ENCODE data around the gene PLXND1.
A peak's percentile ranks its signal among the peaks of the same experiment; 100 is the strongest.
"Not testable (repeated sequence)": the region's sequence is repeated elsewhere in the genome, so short reads cannot be mapped to it uniquely, and the experiment has no call there.

PLXND1 gene

DNA sequence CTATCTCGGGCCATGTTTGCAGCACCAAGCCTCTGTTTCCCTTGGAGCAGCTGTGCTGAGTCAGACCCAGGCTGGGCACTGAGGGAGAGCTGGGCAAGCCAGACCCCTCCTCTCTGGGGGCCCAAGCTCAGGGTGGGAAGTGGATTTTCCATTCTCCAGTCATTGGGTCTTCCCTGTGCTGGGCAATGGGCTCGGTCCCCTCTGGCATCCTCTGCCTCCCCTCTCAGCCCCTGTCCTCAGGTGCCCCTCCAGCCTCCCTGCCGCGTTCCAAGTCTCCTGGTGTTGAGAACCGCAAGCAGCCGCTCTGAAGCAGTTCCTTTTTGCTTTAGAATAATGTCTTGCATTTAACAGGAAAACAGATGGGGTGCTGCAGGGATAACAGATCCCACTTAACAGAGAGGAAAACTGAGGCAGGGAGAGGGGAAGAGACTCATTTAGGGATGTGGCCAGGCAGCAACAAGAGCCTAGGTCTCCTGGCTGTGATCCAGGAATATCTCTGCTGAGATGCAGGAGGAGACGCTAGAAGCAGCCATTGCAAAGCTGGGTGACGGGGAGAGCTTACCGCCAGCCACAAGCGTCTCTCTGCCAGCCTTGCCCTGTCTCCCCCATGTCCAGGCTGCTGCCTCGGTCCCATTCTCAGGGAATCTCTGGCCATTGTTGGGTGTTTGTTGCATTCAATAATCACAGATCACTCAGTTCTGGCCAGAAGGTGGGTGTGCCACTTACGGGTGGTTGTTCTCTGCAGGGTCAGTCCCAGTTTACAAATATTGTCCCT is 76.9 kb downstream of the PLXND1 start:
- DNase-seq (ENCODE audit: low spot score), result no peak
- no peak for FAIRE-seq

- FAIRE-seq, result no peak
Measured at GRCh38 chr3:129528589-129529100, 77.8 kb downstream of the PLXND1 start, which contains the start of gene RHO. RHO (plus strand) TSS chr3:129528639; CDS start chr3:129528734, 95 bp downstream.

DNA sequence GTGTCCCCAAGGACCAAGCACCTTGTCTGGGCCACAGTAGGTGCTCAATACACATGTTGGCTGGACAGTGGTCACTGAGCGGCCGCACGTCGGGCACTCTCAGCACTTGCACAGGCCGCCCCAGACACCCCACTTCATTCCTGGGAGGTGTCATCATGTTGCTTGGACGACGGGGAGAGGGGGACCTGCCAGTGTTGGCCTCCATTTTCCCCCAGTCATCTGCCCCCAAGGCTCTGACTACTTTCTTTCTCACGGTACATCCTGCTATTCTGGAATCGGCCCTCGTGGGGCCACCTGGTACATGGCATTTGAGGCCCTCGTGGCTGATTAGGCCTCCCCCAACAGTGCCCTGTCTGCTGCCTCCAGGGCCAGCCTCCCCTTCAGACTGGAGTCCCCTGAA is 79.2 kb downstream of the PLXND1 start:
- DNase-seq (ENCODE audit: low spot score), result no peak
- no peak for FAIRE-seq

More at GRCh38 chr3:129528589-129529100, 77.8 kb downstream of the PLXND1 start, which contains the start of gene RHO:
- DNase-seq (ENCODE audit: low spot score), result no peak

DNA sequence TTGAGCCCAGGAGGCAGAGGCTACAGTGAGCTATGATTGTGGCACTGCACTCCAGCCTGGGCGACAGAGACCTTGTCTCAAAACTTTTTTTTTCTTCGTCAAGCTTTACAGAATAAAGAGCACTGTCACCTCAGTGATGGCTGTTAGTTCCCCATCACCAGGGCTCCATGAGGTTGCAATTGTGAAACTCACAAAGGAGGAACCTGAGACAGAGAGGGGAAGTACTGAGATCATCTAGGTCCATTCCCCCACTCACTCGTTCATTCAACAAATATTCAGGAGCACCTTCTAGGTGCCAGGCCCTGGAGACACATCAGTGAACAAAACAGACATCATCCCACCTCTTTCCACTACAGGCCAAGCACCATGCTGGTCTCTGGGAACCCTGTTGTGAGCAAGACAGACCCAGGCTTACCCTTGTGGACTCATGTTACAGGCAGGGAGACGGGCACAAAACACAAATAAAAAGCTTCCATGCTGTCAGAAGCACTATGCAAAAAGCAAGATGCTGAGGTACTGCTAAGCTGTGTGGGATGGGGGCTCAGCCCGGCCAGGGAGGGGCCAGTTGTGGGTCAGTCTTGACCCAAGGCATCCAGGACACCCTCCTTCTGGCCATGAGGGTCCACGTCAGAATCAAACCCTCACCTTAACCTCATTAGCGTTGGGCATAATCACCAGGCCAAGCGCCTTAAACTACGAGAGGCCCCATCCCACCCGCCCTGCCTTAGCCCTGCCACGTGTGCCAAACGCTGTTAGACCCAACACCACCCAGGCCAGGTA is 80.2 kb downstream of the PLXND1 start:
- no peak for DNase-seq (ENCODE audit: low spot score)
- no peak for FAIRE-seq

- FAIRE-seq, result no peak
Measured at GRCh38 chr3:129525341-129525968, 81.0 kb downstream of the PLXND1 start.

GRCh38 chr3:129524081-129524480 is 82.4 kb downstream of the PLXND1 start:
- no peak for FAIRE-seq
- DNase-seq (ENCODE audit: low spot score), result no peak

More at GRCh38 chr3:129525341-129525968, 81.0 kb downstream of the PLXND1 start:
- DNase-seq (ENCODE audit: low spot score), result no peak

GRCh38 chr3:129522953-129523352 is 83.5 kb downstream of the PLXND1 start:
- DNase-seq (ENCODE audit: low spot score), result no peak
- no peak for FAIRE-seq

DNA sequence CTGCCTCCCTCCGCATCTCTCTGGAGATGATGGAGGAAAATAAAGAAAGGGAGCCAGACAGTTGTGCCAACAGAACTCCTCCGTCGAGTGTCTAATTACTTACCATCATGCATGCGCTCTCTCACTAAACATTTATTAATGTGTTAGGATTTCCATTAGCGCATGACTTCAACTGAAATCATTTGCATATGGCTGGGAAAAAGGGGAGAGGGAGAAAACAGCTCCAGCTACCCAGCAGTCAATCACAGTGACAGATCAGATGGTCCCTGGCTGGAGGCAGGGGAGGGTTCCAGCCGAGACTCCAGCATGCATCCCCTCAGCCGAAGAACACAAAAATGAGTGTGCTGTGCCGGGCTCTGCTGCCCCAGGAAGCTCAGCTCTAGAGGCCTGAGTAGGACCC is 84.9 kb downstream of the PLXND1 start:
- no peak for FAIRE-seq
- no peak for DNase-seq (ENCODE audit: low spot score)

DNA sequence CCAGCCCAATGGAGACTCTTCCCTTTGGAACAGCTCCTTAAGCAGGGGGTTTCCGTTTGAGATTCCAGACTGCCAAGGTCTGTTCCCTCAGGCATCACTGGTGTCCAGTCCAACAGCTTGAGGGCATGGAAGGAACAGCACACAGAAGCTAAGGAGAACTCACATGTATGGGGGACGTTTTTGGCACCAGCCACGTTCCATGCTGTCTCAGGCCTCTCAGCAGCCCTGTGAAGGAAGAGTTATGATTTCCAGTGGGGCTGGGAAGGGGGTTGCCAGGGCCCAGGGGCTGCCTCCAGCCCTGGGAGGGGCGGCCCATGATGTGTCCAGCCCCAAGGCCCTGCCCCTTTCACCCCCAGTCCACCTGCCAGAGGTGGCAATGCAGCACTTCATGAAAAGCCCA is 85.5 kb downstream of the PLXND1 start:
- no peak for DNase-seq (ENCODE audit: low spot score)
- FAIRE-seq, result no peak

DNA sequence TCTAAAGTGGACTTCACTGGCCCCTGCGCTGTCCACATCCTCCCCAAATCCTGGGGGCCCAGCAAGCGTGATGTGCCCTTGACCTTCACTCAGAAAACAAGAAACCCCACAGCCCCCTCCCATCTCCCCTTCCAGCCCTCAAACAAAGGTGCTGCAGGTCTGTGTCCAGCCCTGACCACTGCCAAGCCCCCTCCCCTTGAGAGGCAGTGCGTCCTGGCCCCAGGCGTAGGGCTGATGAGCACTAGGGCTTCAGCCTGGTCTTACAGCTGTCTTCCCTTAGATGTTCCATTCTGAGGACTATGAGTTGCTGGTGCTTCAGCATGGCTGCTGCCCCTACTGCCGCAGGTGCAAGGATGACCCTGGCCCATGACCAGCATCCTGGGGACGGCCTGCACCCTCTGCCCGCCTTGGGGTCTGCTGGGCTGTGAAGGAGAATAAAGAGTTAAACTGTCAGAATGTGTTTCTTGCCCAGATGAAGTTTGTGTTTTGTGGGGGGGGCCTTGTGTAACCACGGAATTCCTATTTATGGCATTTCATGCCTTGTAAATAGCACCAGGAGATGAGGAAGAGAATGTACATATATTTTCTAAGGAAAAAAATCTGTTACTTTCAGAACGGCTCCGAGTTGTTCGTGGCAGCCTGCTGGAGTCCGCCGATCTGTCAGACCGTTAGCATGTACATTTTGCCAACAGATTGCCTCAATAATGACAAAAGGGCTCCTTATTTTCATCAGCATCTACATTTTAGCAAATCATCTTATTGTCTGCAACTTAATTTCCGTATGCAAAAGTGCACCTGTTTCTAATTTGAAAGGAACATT is 86.4 kb downstream of the PLXND1 start:
- DNase-seq (ENCODE audit: low spot score), result no peak
- no peak for FAIRE-seq

- no peak for FAIRE-seq
- no peak for DNase-seq (ENCODE audit: low spot score)
Measured at GRCh38 chr3:129519449-129519848, 87.0 kb downstream of the PLXND1 start.

GRCh38 chr3:129518581-129518980 is 87.9 kb downstream of the PLXND1 start:
- DNase-seq (ENCODE audit: low spot score) (no peak), FAIRE-seq (no peak)

GRCh38 chr3:129518038-129518561 is 88.4 kb downstream of the PLXND1 start:
- DNase-seq (ENCODE audit: low spot score) (no peak), FAIRE-seq (no peak)

DNA sequence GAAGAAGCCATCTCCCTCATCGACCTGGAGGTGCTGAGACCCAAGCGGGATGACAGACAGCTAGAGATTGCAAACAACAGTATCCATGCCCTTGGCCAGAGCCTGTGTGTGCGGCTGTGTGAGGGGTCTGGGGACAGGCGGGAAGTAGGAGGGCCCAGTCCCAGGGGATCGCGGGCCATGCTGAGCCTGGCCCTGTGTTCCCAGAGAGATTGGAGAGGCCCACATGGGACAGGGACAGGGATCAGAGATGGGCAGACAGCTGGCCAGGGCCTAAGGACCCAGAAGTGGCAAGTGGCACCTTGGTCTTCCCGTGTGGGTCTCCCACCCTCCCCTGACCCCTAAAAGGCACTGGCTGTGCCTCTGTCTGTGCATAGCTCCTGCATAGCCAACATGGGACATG is 89.0 kb downstream of the PLXND1 start:
- FAIRE-seq (no peak), DNase-seq (ENCODE audit: low spot score) (no peak)

DNA sequence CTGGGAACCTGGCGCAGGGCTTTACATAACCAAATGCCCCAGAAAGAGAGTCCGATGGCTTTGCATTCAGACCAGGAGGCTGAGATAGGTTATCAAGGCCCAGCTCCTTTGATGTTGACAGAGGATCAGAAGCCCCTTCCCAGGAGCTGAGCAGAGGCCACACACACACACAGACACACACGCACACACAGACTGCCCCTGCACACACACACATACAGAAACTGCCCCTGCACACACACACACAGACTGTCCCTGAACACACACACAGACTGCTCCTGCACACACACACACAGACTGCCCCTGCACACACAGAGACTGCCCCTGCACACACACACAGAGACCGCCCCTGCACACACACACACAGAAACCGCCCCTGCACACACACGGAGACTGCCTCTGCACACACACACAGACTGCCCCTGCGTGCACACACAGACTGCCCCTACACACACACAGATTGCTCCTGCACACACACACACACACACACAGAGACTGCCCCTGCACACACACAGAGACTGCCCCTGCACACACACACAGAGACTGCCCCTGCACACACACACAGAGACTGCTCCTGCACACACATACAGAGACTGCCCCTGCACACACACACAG is 90.5 kb downstream of the PLXND1 start:
- not testable (repeated sequence) for DNase-seq (ENCODE audit: low spot score); FAIRE-seq

DNA sequence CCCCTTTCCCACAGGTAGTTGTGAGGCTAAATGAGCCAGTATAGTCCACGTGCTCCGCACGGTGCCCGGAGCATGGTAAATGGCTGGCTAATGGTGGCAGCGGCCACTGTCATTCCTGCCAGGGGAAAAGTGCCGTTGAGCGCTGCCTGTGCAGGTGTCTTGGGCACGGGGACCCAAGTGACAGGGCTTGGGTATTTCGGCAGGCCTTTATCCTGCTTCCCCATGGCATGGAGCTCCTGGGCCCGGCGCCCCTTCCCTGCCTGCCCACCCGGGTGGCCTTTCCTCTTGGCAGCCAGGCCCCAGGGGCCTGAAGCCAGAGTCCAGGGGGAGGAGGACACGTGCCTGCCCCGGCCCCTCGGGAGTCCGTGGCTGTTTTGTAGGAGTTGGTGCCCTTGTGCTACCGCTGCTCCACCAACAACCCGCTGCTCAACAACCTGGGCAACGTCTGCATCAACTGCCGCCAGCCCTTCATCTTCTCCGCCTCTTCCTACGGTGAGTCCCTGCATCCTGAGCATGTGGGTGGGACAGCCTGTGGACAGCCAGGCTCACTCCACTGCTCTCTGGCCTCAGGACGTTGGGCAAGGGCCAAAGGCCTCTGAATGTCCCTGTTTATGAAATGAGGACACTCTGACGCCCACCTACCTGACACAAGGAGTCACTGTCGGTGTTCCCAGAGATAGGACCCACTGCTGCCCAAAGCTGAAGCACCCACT is 91.2 kb downstream of the PLXND1 start:
- not testable (repeated sequence) for DNase-seq (ENCODE audit: low spot score)
- FAIRE-seq, result peak; percentile 30

DNA sequence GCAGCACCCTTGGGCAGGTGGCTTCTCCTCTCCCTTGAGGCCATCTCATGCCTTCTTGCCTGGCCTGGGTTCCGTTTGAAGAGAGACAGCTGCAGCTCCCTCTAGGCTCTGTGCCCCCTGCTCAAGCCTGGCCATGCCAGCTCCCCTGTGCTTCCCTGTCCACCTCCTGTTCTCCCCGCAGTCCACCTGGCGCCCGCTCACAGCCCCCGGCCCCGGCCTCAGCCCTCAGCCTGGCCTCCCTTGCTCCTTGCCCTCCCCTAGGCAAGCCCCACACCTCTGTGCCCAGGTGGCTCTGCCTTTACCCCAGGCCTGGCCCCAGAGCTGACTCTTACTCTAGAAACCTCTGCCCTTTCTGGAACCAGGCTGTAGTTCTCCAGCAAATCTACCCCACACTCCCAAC is 91.9 kb downstream of the PLXND1 start:
- no peak for FAIRE-seq
- no peak for DNase-seq (ENCODE audit: low spot score)

- no peak for DNase-seq (ENCODE audit: low spot score)
- FAIRE-seq, result no peak
Measured at GRCh38 chr3:129514110-129514509, 92.4 kb downstream of the PLXND1 start.

GRCh38 chr3:129513705-129514104 is 92.8 kb downstream of the PLXND1 start:
- no peak for FAIRE-seq
- DNase-seq (ENCODE audit: low spot score), result no peak

GRCh38 chr3:129512595-129512994 is 93.9 kb downstream of the PLXND1 start:
- FAIRE-seq, result no peak
- DNase-seq (ENCODE audit: low spot score), result no peak
